Endothelial cell of umbilical vein (primary cell): ENCODE measurements around the gene NADK. TPM values are rescaled to one million over a fixed set of nuclear protein-coding genes. Genes with fewer than 3 reads are reported as not detected.
"Not testable (repeated sequence)": the region's sequence is repeated elsewhere in the genome, so short reads cannot be mapped to it uniquely, and the experiment has no call there.

Source experiments
- BruUV-seq: library from RNA; stranded (reverse); fragments of 400-500 nt; replicated peaks from 2 replicates; lab custom pipeline; 2021; lab: Mats Ljungman, UMichigan
- CTCF ChIA-PET: fragments of 300-600, 350-600 bp; sonication (Branson Sonifier 250); formaldehyde crosslinking; loops from one replicate; lab custom pipeline; 2021; ENCODE audit warnings: antibody characterized with exemption, inconsistent platforms; lab: Charles Lee
- POLR2A ChIA-PET: fragments of 300-600, 350-600 bp; sonication (Branson Sonifier 250); formaldehyde crosslinking; loops from one replicate; lab custom pipeline; 2021; ENCODE audit warnings: antibody characterized with exemption, inconsistent platforms; lab: Charles Lee
- DNase-seq: peaks from one replicate; pipeline ENCODE4 v3.0.0-alpha.2; 2011; ENCODE audit warnings: low read depth, low spot score
- FAIRE-seq: peaks from 2 replicates; lab custom pipeline; 2011; peaks lifted over from hg19 to GRCh38; lab: Jason Lieb, UNC
- H2AFZ ChIP-seq: 2 replicates; pipeline ENCODE4 v1.6.0; 2012; ENCODE audit warnings: low read depth, low read length, control low read depth, inconsistent platforms
- H3K27ac ChIP-seq: 2 replicates; pipeline ENCODE4 v1.5.1; 2011; ENCODE audit warnings: low read depth, mild to moderate bottlenecking, control low read depth, low read length, moderate library complexity; ENCODE audit not compliant: insufficient read depth
- H3K27me3 ChIP-seq, 2 experiments: 2 replicates each; pipeline versions ENCODE4 v1.6.0 to v1.6.1; 2011; ENCODE audit warnings: low read length in 2 of 2, mixed read lengths in 1 of 2; ENCODE audit not compliant: control insufficient read depth in 2 of 2, insufficient read depth in 2 of 2
- H3K36me3 ChIP-seq, 2 experiments: 2 replicates in 1 of 2; 3 replicates in 1 of 2; pipeline ENCODE4 v1.5.1; 2011; ENCODE audit warnings: low read length in 2 of 2, mild to moderate bottlenecking in 1 of 2, moderate library complexity in 1 of 2; ENCODE audit not compliant: control insufficient read depth in 2 of 2, insufficient read depth in 2 of 2; ENCODE audit errors: extremely low read depth in 1 of 2
- H3K4me1 ChIP-seq: 3 replicates; pipeline ENCODE4 v1.5.1; 2011; ENCODE audit warnings: mild to moderate bottlenecking, low read length; ENCODE audit not compliant: control insufficient read depth, insufficient read depth; ENCODE audit errors: extremely low read depth
- H3K4me2 ChIP-seq: 2 replicates; pipeline ENCODE4 v1.6.1; 2011; ENCODE audit warnings: low read length, control low read depth, mixed read lengths; ENCODE audit not compliant: insufficient read depth
- H3K4me3 ChIP-seq, 3 experiments: fragments of 200-600 bp in 1 of 3; sonication (generic), shearing (Covaris generic) in 1 of 3; replicated peaks in 1 of 3; 2 replicates each; pipeline ENCODE4 v1.5.1; 2011 to 2016; ENCODE audit warnings: control low read depth in 3 of 3, low read length in 3 of 3, mild to moderate bottlenecking in 2 of 3, inconsistent platforms in 1 of 3, low read depth in 1 of 3, moderate library complexity in 1 of 3; ENCODE audit not compliant: insufficient read depth in 1 of 3
- H3K79me2 ChIP-seq: 2 replicates; pipeline ENCODE4 v1.6.0; 2012; ENCODE audit warnings: low read length, inconsistent platforms; ENCODE audit not compliant: control insufficient read depth, insufficient read depth
- H3K9ac ChIP-seq: replicated peaks from 2 replicates; pipeline ENCODE3; 2011; ENCODE audit warnings: low read length, control low read depth; ENCODE audit not compliant: insufficient read depth; ENCODE audit errors: extremely low read depth
- H3K9me1 ChIP-seq: replicated peaks from 3 replicates; pipeline ENCODE4 v1.6.0; 2011; ENCODE audit warnings: mild to moderate bottlenecking, low read length; ENCODE audit not compliant: control insufficient read depth, insufficient read depth; ENCODE audit errors: extremely low read depth
- H3K9me3 ChIP-seq: replicated peaks from 2 replicates; pipeline ENCODE4 v1.5.1; 2012; ENCODE audit warnings: low read length, inconsistent platforms; ENCODE audit not compliant: control insufficient read depth, insufficient read depth
- H4K20me1 ChIP-seq: replicated peaks from 2 replicates; pipeline ENCODE3; 2011; ENCODE audit warnings: mild to moderate bottlenecking, low read length; ENCODE audit not compliant: control insufficient read depth, insufficient read depth; ENCODE audit errors: extremely low read depth
- CTCF ChIP-seq, 2 donors: IDR thresholded peaks; 1 replicate in 1 of 2; 2 replicates in 1 of 2; pipeline ENCODE4 v1.5.1; 2011; ENCODE audit warnings: low read length in 2 of 2, mild to moderate bottlenecking in 2 of 2, moderate library complexity in 2 of 2, control low read depth in 1 of 2, inconsistent platforms in 1 of 2, low read depth in 1 of 2; ENCODE audit not compliant: insufficient read depth in 1 of 2; ENCODE audit errors: extremely low read depth in 1 of 2
- EZH2 ChIP-seq: IDR thresholded peaks from 2 replicates; pipeline ENCODE4 v1.6.1; 2012; ENCODE audit warnings: borderline replicate concordance, low read depth, mild to moderate bottlenecking, moderate library complexity, low read length, inconsistent platforms; ENCODE audit not compliant: severe bottlenecking
- FOS ChIP-seq: IDR thresholded peaks from 2 replicates; pipeline ENCODE4 v1.6.1; 2011; ENCODE audit warnings: mild to moderate bottlenecking, low read length, moderate library complexity, borderline replicate concordance; ENCODE audit not compliant: insufficient read depth
- GATA2 ChIP-seq: IDR thresholded peaks from 2 replicates; pipeline ENCODE4 v1.7.0; 2011; ENCODE audit warnings: low read depth, mild to moderate bottlenecking, moderate library complexity, mixed read lengths, low read length; ENCODE audit not compliant: insufficient read length, insufficient read depth
- JUN ChIP-seq: IDR thresholded peaks from 2 replicates; pipeline ENCODE4 v1.6.1; 2011; ENCODE audit warnings: borderline replicate concordance, low read depth; ENCODE audit not compliant: insufficient read length, insufficient read depth
- MYC ChIP-seq: IDR thresholded peaks from one replicate; pipeline ENCODE4 v1.6.1; 2011; ENCODE audit warnings: mild to moderate bottlenecking, low read depth, low read length
- POLR2A ChIP-seq: IDR thresholded peaks from 2 replicates; pipeline ENCODE4 v1.6.1; 2012; ENCODE audit warnings: low read depth, mild to moderate bottlenecking, control low read depth, low read length
- POLR2AphosphoS5 ChIP-seq: IDR thresholded peaks from 2 replicates; pipeline ENCODE4 v1.6.1; 2012; ENCODE audit warnings: low read depth, mild to moderate bottlenecking, control low read depth, low read length, moderate library complexity; ENCODE audit not compliant: insufficient read depth
- dilution Hi-C: fragments of 300-500 bp; cut with MboI; formaldehyde crosslinking; loops from one replicate; pipeline ENCODE4 v1.15.0; 2019; ENCODE audit warnings: low sequenced_read_pairs; ENCODE audit not compliant: extremely low pct_ligation_motif_present
- intact Hi-C: fragments of 100-400 bp; cut with micrococcal nuclease; formaldehyde crosslinking; loops from one replicate; pipeline ENCODE4 v1.10.0; 2022
- polyA plus RNA-seq, 4 experiments: library from polyadenylated mRNA; depleted of rRNA in 3 of 4; stranded (reverse) in 3 of 4; unstranded in 1 of 4; fragments of >200 nt; gene quantifications; 2 replicates each; pipeline versions ENCODE4 v1.2.1 to v1.2.3, GENCODE V29; 2011 to 2012; ENCODE audit warnings: missing spikeins in 1 of 4
- total RNA-seq: library from RNA; stranded (reverse); gene quantifications from 2 replicates; pipeline ENCODE4 v1.2.3, GENCODE V29; 2021
- TF ChIP-seq, protein P1 (sequence below): IDR thresholded peaks from 2 replicates; pipeline ENCODE4 v1.6.1; 2011; ENCODE audit not compliant: insufficient read depth, insufficient read length

The NADK gene
- total and polyA plus RNA-seq, 2 donors (not counting 3 experiments of a cell fraction or from before 2014, with no cell fraction given), result 68.5 to 88.8 TPM

DNA sequence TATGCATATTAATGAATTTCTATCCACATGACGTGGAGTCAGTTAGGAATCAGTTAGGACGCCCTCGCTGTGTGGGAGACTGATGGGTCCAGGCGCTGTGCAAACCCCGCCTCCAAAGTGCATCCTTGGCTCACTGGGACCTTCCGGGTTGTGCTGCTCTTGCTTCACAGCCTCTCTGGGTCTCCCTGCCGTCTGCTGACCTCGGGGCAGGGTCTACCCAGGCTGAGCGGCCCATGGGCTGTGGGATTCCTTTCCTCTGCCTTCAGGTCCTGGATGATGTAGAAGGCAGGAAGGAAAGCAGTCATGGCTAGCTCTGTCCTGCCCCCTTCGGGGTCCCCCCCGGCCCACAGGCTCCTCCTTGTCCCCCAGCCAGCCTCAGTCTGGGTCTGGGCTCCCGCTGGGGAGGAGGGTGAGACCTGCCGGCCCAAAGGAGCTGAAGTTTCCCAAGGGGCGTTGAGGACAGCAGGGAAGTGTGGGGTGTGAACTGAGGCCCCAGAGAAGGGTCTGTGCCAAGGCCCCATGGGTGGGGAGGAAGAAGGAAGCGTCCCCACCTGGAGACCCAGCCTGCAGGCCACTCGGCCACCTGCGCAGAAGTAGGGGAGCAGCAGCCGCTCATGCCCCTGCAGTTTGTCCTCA lies 29.5 kb downstream of the NADK start:
- Histone ChIP-seq H3K9me1 (no peaks in the 10 kb centered on the region), H3K4me1 (no peaks in the 10 kb centered on the region), H3K79me2 (no peaks in the 10 kb centered on the region), H4K20me1 (no peaks in the 10 kb centered on the region), H3K36me3 (peaks cover 0 to 10% of the 10 kb centered on the region in 2 experiments), H3K4me2 (no peak overlapping the region), H3K9me3 (no peaks in the 10 kb centered on the region), H3K4me3 (no peak overlapping the region), H2AFZ (no peak overlapping the region), H3K27ac (no peak overlapping the region), H3K27me3 (no peaks in the 10 kb centered on the region), H3K9ac (no peak overlapping the region)
- dilution Hi-C loops, result no loop called here
- ChIA-PET POLR2A (no interaction called here), CTCF (interaction anchor here (0.7 kb wide), 1 partner anchor 157 kb away, joined by 3 read pairs; no protein-coding TSS in a partner anchor)
- BruUV-seq, result no TSS peak
- DNase-seq (no peak), FAIRE-seq (no peak)
- TF ChIP-seq MYC, result no peak
- no peak for TF ChIP-seq POLR2A
- TF ChIP-seq GATA2, result no peak
- no peak for TF ChIP-seq POLR2AphosphoS5
- TF ChIP-seq, protein P1, sequence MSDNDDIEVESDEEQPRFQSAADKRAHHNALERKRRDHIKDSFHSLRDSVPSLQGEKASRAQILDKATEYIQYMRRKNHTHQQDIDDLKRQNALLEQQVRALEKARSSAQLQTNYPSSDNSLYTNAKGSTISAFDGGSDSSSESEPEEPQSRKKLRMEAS, result no peak
- no peak for TF ChIP-seq CTCF (IDR thresholded peaks at IDR 0.05; ENCODE audit: extremely low read depth in 1 of 2, insufficient read depth in 1 of 2, low read depth in 1 of 2, low read length in 2 of 2)
- no peak for TF ChIP-seq EZH2
- no peak for TF ChIP-seq JUN
- no peak for TF ChIP-seq FOS
- intact Hi-C loops, result loop anchor here (10.0 kb wide), 1 partner anchor 54 kb away; the partner anchor contains the start of gene SLC35E2B

DNA sequence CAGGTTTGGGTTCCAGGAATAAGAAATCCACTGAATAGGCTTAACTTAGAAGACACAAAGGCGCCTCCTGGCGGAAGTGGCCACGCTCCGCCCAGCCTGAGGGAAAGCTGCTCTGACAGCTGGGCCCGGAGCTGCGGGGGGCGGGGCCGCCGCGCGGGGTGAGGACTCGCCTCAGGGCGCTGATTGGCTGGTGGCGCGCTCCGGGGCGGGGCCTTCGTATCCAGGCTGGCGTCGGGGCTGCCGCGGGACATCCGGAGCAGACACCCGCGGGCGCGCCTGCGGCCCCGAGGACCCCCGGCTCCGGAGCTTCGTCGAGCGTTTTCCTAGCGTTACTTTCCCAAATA lies 31.7 kb downstream of the NADK start:
- DNase-seq, H3K4me2 ChIP-seq, H3K79me2 ChIP-seq, H3K27me3 ChIP-seq, H3K36me3 ChIP-seq, POLR2A ChIA-PET, H4K20me1 ChIP-seq, H3K9me1 ChIP-seq, H3K9me3 ChIP-seq, BruUV-seq, dilution Hi-C loops, CTCF ChIA-PET, H2AFZ ChIP-seq, H3K4me1 ChIP-seq: not testable (repeated sequence)
- peak overlapping the region in 1 of 3 experiments; percentile 59 for H3K4me3 ChIP-seq
- H3K9ac ChIP-seq, result peak overlapping the region; percentile 16
- intact Hi-C loops, result loop anchor here (10.0 kb wide), 1 partner anchor 52 kb away; the partner anchor contains the start of gene SLC35E2B
- H3K27ac ChIP-seq, result peak overlapping the region; percentile 79
- peak; percentile 93 for FAIRE-seq
